Endothelial cell of umbilical vein (primary cell): ENCODE measurements around the gene LRRC8A.

Experiments
- CTCF ChIP-seq, 2 donors: IDR thresholded peaks; 1 replicate in 1 of 2; 2 replicates in 1 of 2; pipeline ENCODE4 v1.5.1; 2011; ENCODE audit warnings: low read length in 2 of 2, mild to moderate bottlenecking in 2 of 2, moderate library complexity in 2 of 2, control low read depth in 1 of 2, inconsistent platforms in 1 of 2, low read depth in 1 of 2; ENCODE audit not compliant: insufficient read depth in 1 of 2; ENCODE audit errors: extremely low read depth in 1 of 2
- EZH2 ChIP-seq: IDR thresholded peaks from 2 replicates; pipeline ENCODE4 v1.6.1; 2012; ENCODE audit warnings: borderline replicate concordance, low read depth, mild to moderate bottlenecking, moderate library complexity, low read length, inconsistent platforms; ENCODE audit not compliant: severe bottlenecking
- MAX ChIP-seq: IDR thresholded peaks from 2 replicates; pipeline ENCODE4 v1.6.1; 2011; ENCODE audit not compliant: insufficient read depth, insufficient read length
- POLR2A ChIP-seq: IDR thresholded peaks from 2 replicates; pipeline ENCODE4 v1.6.1; 2012; ENCODE audit warnings: low read depth, mild to moderate bottlenecking, control low read depth, low read length

GRCh38 chr9:128910906-128911305 lies 29.0 kb downstream of the LRRC8A start:
- TF ChIP-seq MAX (no peak), POLR2A (no peak), EZH2 (no peak), CTCF (IDR thresholded peaks at IDR 0.05; ENCODE audit: extremely low read depth in 1 of 2, insufficient read depth in 1 of 2, low read depth in 1 of 2, low read length in 2 of 2) (no peak)
